Vagina (tissue), 2 donors: Measurements from ENCODE around the gene ARL6IP1.

Experiments
- CTCF ChIP-seq, 3 experiments: fragments of 450-650 bp in 2 of 3; fragments of 200-600 bp in 1 of 3; sonication (generic) in 1 of 3; IDR thresholded peaks; one replicate each; pipeline ENCODE4 v1.5.1; 2017 to 2019; ENCODE audit warnings: antibody characterized with exemption in 3 of 3, mild to moderate bottlenecking in 2 of 3, moderate library complexity in 2 of 3
- POLR2A ChIP-seq, 2 donors: fragments of 450-650 bp; IDR thresholded peaks; one replicate each; pipeline ENCODE4 v1.6.1; 2017; ENCODE audit warnings: antibody characterized with exemption in 2 of 2, mild to moderate bottlenecking in 2 of 2, moderate library complexity in 2 of 2
- POLR2AphosphoS5 ChIP-seq, 2 donors: sonication (generic); formaldehyde crosslinking; IDR thresholded peaks; one replicate each; pipeline ENCODE4 v1.9.0; 2017; ENCODE audit warnings: antibody characterized with exemption in 2 of 2, mild to moderate bottlenecking in 2 of 2, low read depth in 1 of 2; ENCODE audit not compliant: insufficient read depth in 1 of 2

- TF ChIP-seq CTCF (IDR thresholded peaks at IDR 0.05) (no peak), POLR2A (IDR thresholded peaks at IDR 0.05) (no peak), POLR2AphosphoS5 (IDR thresholded peaks at IDR 0.05; ENCODE audit: insufficient read depth in 1 of 2, low read depth in 1 of 2) (no peak)
These were observed 30.7 kb upstream of the ARL6IP1 start for GRCh38 chr16:18832006-18832405.
